Astrocyte (in vitro differentiated cells and primary cell): ENCODE data around the gene UBE2Z. TPM values are rescaled to one million over a fixed set of nuclear protein-coding genes. Genes with fewer than 3 reads are reported as not detected.
"Not testable (repeated sequence)": the region's sequence is repeated elsewhere in the genome, so short reads cannot be mapped to it uniquely, and the experiment has no call there.

ENCODE experiments used
- DNase-seq: peaks from one replicate; pipeline ENCODE4 v3.0.0-alpha.2; 2010; ENCODE audit warnings: low read depth
- FAIRE-seq: peaks from 2 replicates; lab custom pipeline; 2011; peaks lifted over from hg19 to GRCh38; lab: Jason Lieb, UNC
- H2AFZ ChIP-seq: 2 replicates; pipeline ENCODE4 v1.6.0; 2012; ENCODE audit warnings: low read depth, low read length, inconsistent platforms
- H3K27ac ChIP-seq: 2 replicates; pipeline ENCODE4 v1.5.1; 2011; ENCODE audit warnings: low read depth, low read length, inconsistent platforms
- H3K27me3 ChIP-seq: 2 replicates; pipeline ENCODE4 v1.6.0; 2011; ENCODE audit warnings: low read length, inconsistent platforms; ENCODE audit not compliant: insufficient read depth
- H3K36me3 ChIP-seq: 2 replicates; pipeline ENCODE4 v1.5.1; 2011; ENCODE audit warnings: low read length, inconsistent platforms; ENCODE audit not compliant: insufficient read depth
- H3K4me1 ChIP-seq: 2 replicates; pipeline ENCODE4 v1.5.1; 2011; ENCODE audit warnings: low read length, inconsistent platforms; ENCODE audit not compliant: insufficient read depth
- H3K4me2 ChIP-seq: 2 replicates; pipeline ENCODE4 v1.6.0; 2012; ENCODE audit warnings: low read length, inconsistent platforms
- H3K4me3 ChIP-seq: 2 replicates; pipeline ENCODE4 v1.5.1; 2011; ENCODE audit warnings: low read depth, mild to moderate bottlenecking, low read length, inconsistent platforms; ENCODE audit not compliant: insufficient read depth
- H3K79me2 ChIP-seq: 2 replicates; pipeline ENCODE4 v1.6.0; 2012; ENCODE audit warnings: mild to moderate bottlenecking, low read length, inconsistent platforms; ENCODE audit not compliant: insufficient read depth
- H3K9ac ChIP-seq: 2 replicates; pipeline ENCODE4 v1.6.0; 2012; ENCODE audit warnings: mild to moderate bottlenecking, low read length, inconsistent platforms
- H3K9me3 ChIP-seq: 2 replicates; pipeline ENCODE4 v1.5.1; 2012; ENCODE audit warnings: low read depth, mild to moderate bottlenecking, low read length, inconsistent platforms; ENCODE audit not compliant: insufficient read depth
- H4K20me1 ChIP-seq: 2 replicates; pipeline ENCODE4 v1.6.0; 2012; ENCODE audit warnings: low read length, inconsistent platforms; ENCODE audit not compliant: insufficient read depth
- H3K27ac Mint-ChIP-seq: one replicate; pipeline ENCODE4 v1.8.0; 2021; ENCODE audit warnings: mild to moderate bottlenecking, mixed read lengths; ENCODE audit not compliant: unreplicated experiment
- H3K27me3 Mint-ChIP-seq: one replicate; pipeline ENCODE4 v1.8.0; 2021; ENCODE audit warnings: low read depth, mixed read lengths; ENCODE audit not compliant: unreplicated experiment
- H3K36me3 Mint-ChIP-seq: one replicate; pipeline ENCODE4 v1.8.0; 2021; ENCODE audit warnings: low read depth, mixed read lengths; ENCODE audit not compliant: unreplicated experiment
- H3K4me1 Mint-ChIP-seq: one replicate; pipeline ENCODE4 v1.8.0; 2021; ENCODE audit warnings: low read depth, mixed read lengths; ENCODE audit not compliant: unreplicated experiment
- H3K4me3 Mint-ChIP-seq: one replicate; pipeline ENCODE4 v1.8.0; 2021; ENCODE audit warnings: mild to moderate bottlenecking, moderate library complexity, mixed read lengths; ENCODE audit not compliant: unreplicated experiment
- H3K9me3 Mint-ChIP-seq: one replicate; pipeline ENCODE4 v1.8.0; 2021; ENCODE audit warnings: mild to moderate bottlenecking, mixed read lengths; ENCODE audit not compliant: unreplicated experiment
- EZH2 ChIP-seq: IDR thresholded peaks from 2 replicates; pipeline ENCODE4 v1.6.1; 2012; ENCODE audit warnings: mild to moderate bottlenecking, low read length, inconsistent platforms; ENCODE audit not compliant: insufficient read depth
- total RNA-seq: library from RNA; stranded (reverse); gene quantifications from 2 replicates; pipeline ENCODE4 v1.2.1, GENCODE V29; 2021
- TF ChIP-seq, protein P1 (sequence below): IDR thresholded peaks from 2 replicates; pipeline ENCODE4 v1.5.1; 2011; ENCODE audit warnings: low read depth, mild to moderate bottlenecking, inconsistent platforms, low read length, moderate library complexity; ENCODE audit not compliant: insufficient read depth

UBE2Z gene
- total RNA-seq, 1 donor from 2014 or later: 103 TPM

DNA sequence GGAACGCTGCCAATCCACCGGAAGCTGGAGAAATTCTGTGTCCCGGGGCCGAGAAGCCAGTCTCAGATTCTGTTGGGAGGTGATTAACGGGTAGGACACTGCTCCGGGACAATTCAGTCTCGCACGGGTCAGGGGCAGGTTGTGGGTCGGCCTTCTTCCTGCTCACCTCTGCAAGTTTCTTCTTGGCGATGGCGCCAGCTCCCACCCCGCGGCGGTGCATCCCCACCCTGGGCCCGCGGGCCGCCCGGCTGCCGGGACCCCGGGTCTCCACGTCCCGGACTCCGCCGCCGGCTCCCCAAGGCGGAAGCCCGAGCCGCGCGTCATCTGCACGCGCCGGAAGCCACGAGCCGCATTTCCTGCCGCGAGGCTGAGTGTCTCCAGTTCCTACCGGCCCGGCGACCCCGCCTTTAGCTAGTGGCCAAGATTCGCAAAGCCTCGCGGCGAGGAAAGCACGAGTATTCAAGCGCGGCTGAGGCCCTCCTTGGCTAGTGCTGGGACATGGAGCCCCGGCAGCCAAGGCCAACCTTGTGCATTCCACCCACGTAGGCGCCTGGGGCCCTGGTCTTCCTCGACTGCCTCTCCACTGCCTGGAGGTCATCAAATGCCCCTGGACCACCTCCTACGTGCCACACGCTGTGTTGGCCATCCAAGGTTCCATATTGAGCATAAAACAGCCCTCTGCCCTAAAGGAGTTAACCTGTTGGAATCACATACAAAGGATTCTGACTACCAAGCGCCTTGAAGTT is 36.5 kb downstream of the UBE2Z start, which contains the start of gene SNF8:
Gene SNF8, minus strand, starts transcription at position 328 of the 746 bp plus-strand sequence. Its CDS starts 108 bp downstream, at position 220.
- Histone ChIP-seq H2AFZ (peak within 1 kb of the TSS; percentile 87), H3K27ac (peak within 1 kb of the TSS; percentile 80), H3K36me3 (peaks cover 3% of the 10 kb centered on the region), H4K20me1 (peaks cover 6% of the 10 kb centered on the region), H3K4me3 (peak within 1 kb of the TSS; percentile 91), H3K79me2 (peaks cover 39% of the 10 kb centered on the region), H3K4me2 (peak within 1 kb of the TSS; percentile 89), H3K27me3 (no peaks in the 10 kb centered on the region), H3K9me3 (no peaks in the 10 kb centered on the region), H3K4me1 (peaks cover 13% of the 10 kb centered on the region), H3K9ac (peak within 1 kb of the TSS; percentile 96)
- Mint-ChIP-seq H3K9me3 (no peaks in the 10 kb centered on the region), H3K4me3 (peak within 1 kb of the TSS; percentile 98), H3K36me3 (peaks cover 1% of the 10 kb centered on the region), H3K27ac (peak within 1 kb of the TSS; percentile 96), H3K4me1 (peaks cover 12% of the 10 kb centered on the region), H3K27me3 (no peaks in the 10 kb centered on the region)
- DNase-seq (peak; percentile 82), FAIRE-seq (no peak)
- no peak for TF ChIP-seq EZH2
- TF ChIP-seq, protein P1, sequence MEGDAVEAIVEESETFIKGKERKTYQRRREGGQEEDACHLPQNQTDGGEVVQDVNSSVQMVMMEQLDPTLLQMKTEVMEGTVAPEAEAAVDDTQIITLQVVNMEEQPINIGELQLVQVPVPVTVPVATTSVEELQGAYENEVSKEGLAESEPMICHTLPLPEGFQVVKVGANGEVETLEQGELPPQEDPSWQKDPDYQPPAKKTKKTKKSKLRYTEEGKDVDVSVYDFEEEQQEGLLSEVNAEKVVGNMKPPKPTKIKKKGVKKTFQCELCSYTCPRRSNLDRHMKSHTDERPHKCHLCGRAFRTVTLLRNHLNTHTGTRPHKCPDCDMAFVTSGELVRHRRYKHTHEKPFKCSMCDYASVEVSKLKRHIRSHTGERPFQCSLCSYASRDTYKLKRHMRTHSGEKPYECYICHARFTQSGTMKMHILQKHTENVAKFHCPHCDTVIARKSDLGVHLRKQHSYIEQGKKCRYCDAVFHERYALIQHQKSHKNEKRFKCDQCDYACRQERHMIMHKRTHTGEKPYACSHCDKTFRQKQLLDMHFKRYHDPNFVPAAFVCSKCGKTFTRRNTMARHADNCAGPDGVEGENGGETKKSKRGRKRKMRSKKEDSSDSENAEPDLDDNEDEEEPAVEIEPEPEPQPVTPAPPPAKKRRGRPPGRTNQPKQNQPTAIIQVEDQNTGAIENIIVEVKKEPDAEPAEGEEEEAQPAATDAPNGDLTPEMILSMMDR: no peak

DNA sequence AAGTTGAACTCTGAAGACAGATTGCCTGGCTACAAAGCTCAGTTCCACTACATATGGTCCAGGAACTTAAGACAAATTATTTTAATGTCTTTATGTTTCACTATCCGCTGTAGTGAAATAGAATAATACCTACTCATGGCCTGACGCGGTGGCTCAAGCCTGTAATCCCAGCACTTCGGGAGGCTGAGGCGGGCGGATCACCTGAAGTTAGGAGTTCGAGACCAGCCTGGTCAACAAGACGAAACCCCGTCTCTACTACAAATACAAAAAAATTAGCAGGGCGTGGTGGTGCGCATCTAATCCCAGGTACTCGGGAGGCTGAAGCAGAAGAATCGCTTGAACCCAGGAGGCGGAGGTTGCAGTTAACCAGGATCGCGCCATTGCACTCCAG is 37.0 kb downstream of the UBE2Z start:
- FAIRE-seq, H3K36me3 Mint-ChIP-seq, DNase-seq, H3K27me3 ChIP-seq, H3K36me3 ChIP-seq, H3K27me3 Mint-ChIP-seq, H4K20me1 ChIP-seq, H3K9me3 Mint-ChIP-seq, H3K9me3 ChIP-seq: not testable (repeated sequence)
- H3K4me1 Mint-ChIP-seq: peaks cover 12% of the 10 kb centered on the region
- peak overlapping the region; percentile 96 for H3K9ac ChIP-seq
- peak overlapping the region; percentile 87 for H2AFZ ChIP-seq
- peaks cover 13% of the 10 kb centered on the region for H3K4me1 ChIP-seq
- H3K4me2 ChIP-seq: peak overlapping the region; percentile 89
- peaks cover 39% of the 10 kb centered on the region for H3K79me2 ChIP-seq
- peak overlapping the region; percentile 98 for H3K4me3 Mint-ChIP-seq
- peak overlapping the region; percentile 80 for H3K27ac ChIP-seq
- peak overlapping the region; percentile 91 for H3K4me3 ChIP-seq
- peak overlapping the region; percentile 96 for H3K27ac Mint-ChIP-seq

DNA sequence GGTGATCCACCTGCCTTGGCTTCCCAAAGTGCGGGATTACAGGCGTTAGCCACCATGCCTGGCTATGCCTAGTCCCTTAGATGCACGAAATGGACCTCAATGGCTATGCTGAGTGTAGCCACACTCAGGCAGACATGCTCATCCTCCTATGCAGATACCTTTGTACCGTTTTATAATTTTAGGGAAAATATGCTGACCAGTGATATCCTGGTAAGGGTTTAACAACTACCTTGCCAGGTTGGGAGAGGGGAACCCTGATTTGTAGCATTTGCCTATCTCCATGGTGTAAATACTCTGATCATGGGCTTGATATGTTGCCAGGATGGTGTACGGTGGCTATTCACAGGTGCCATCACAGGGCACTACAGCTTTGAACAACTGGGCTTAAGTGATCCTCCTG is 43.4 kb downstream of the UBE2Z start:
- no peaks in the 10 kb centered on the region for H3K9me3 Mint-ChIP-seq
- Histone ChIP-seq H2AFZ (no peak overlapping the region), H4K20me1 (no peaks in the 10 kb centered on the region), H3K4me1 (no peaks in the 10 kb centered on the region), H3K27ac (no peak overlapping the region), H3K9ac (no peak overlapping the region), H3K36me3 (no peaks in the 10 kb centered on the region), H3K9me3 (no peaks in the 10 kb centered on the region), H3K27me3 (no peaks in the 10 kb centered on the region), H3K4me2 (no peak overlapping the region), H3K4me3 (no peak overlapping the region), H3K79me2 (no peaks in the 10 kb centered on the region)
- H3K27me3 Mint-ChIP-seq: no peaks in the 10 kb centered on the region
- H3K36me3 Mint-ChIP-seq: no peaks in the 10 kb centered on the region
- FAIRE-seq: no peak
- DNase-seq: no peak
- H3K4me1 Mint-ChIP-seq: peaks cover 4% of the 10 kb centered on the region
- H3K27ac Mint-ChIP-seq: no peak overlapping the region
- H3K4me3 Mint-ChIP-seq: no peak overlapping the region
- TF ChIP-seq EZH2: no peak
- TF ChIP-seq, protein P1: no peak
